ENCODE data around the gene TFPI.

DNA sequence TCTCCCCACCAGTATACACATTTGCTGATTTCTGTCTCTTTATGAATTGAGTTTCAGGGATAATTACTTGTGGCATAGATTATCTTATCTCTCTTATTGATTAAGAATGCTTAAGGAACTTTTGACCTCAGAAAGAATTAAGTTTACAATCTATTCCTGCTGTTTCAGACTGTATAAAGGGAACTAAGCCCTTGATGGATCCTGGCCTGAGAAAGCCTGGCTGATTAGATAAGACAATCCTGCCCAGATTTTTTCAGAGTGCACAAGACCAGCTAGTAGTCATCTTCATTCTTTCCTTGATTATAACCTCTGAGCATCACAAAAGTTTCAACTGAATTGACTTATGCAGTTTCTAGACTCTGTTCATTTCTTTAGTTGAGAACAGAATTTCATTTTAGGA is 22.7 kb upstream of the TFPI start:
- TF ChIP-seq, protein P1, sequence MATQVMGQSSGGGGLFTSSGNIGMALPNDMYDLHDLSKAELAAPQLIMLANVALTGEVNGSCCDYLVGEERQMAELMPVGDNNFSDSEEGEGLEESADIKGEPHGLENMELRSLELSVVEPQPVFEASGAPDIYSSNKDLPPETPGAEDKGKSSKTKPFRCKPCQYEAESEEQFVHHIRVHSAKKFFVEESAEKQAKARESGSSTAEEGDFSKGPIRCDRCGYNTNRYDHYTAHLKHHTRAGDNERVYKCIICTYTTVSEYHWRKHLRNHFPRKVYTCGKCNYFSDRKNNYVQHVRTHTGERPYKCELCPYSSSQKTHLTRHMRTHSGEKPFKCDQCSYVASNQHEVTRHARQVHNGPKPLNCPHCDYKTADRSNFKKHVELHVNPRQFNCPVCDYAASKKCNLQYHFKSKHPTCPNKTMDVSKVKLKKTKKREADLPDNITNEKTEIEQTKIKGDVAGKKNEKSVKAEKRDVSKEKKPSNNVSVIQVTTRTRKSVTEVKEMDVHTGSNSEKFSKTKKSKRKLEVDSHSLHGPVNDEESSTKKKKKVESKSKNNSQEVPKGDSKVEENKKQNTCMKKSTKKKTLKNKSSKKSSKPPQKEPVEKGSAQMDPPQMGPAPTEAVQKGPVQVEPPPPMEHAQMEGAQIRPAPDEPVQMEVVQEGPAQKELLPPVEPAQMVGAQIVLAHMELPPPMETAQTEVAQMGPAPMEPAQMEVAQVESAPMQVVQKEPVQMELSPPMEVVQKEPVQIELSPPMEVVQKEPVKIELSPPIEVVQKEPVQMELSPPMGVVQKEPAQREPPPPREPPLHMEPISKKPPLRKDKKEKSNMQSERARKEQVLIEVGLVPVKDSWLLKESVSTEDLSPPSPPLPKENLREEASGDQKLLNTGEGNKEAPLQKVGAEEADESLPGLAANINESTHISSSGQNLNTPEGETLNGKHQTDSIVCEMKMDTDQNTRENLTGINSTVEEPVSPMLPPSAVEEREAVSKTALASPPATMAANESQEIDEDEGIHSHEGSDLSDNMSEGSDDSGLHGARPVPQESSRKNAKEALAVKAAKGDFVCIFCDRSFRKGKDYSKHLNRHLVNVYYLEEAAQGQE (IDR thresholded peaks at IDR 0.05) = no peak
- TF ChIP-seq EHMT2 (IDR thresholded peaks at IDR 0.05; ENCODE audit: low read depth) (no peak), HOXB13 (CRISPR knock-in tag; IDR thresholded peaks at IDR 0.05; ENCODE audit: low read depth) (no peak), KDM5A (IDR thresholded peaks at IDR 0.05) (no peak), SREBF2 (IDR thresholded peaks at IDR 0.05) (no peak), SMC3 (IDR thresholded peaks at IDR 0.05) (no peak), ZNF302 (CRISPR knock-in tag; IDR thresholded peaks at IDR 0.05) (no peak), HOXB5 (CRISPR knock-in tag; IDR thresholded peaks at IDR 0.05) (no peak), NR3C1 (IDR thresholded peaks at IDR 0.05) (no peak), TP53 (CRISPR knock-in tag; IDR thresholded peaks at IDR 0.05) (no peak)
- TF ChIP-seq, protein P2, sequence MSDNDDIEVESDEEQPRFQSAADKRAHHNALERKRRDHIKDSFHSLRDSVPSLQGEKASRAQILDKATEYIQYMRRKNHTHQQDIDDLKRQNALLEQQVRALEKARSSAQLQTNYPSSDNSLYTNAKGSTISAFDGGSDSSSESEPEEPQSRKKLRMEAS (IDR thresholded peaks at IDR 0.05) = no peak
- TF ChIP-seq, protein P3, sequence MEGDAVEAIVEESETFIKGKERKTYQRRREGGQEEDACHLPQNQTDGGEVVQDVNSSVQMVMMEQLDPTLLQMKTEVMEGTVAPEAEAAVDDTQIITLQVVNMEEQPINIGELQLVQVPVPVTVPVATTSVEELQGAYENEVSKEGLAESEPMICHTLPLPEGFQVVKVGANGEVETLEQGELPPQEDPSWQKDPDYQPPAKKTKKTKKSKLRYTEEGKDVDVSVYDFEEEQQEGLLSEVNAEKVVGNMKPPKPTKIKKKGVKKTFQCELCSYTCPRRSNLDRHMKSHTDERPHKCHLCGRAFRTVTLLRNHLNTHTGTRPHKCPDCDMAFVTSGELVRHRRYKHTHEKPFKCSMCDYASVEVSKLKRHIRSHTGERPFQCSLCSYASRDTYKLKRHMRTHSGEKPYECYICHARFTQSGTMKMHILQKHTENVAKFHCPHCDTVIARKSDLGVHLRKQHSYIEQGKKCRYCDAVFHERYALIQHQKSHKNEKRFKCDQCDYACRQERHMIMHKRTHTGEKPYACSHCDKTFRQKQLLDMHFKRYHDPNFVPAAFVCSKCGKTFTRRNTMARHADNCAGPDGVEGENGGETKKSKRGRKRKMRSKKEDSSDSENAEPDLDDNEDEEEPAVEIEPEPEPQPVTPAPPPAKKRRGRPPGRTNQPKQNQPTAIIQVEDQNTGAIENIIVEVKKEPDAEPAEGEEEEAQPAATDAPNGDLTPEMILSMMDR (IDR thresholded peaks at IDR 0.05) = no peak

All from A549 (cell line).